GM12878 (cell line): ENCODE measurements around the gene LRRC75A. TPM values are rescaled to one million over a fixed set of nuclear protein-coding genes. Genes with fewer than 3 reads are reported as not detected.

ENCODE experiments used
- ATAC-seq: fragments of 200-7000 bp; cut with Tn5 transposase; 3 replicates; pipeline ENCODE4 v1.9.1; 2020; ENCODE audit warnings: mild to moderate bottlenecking, moderate library complexity
- BruUV-seq: library from RNA; stranded (reverse); fragments of 400-500 nt; replicated peaks from 2 replicates; lab custom pipeline; 2021; lab: Mats Ljungman, UMichigan
- CTCF ChIA-PET: fragments of 300-600 bp; sonication (Branson Sonifier 250); formaldehyde crosslinking; extraction: SDS; loops from one replicate; lab custom pipeline; 2021; ENCODE audit warnings: inconsistent platforms; lab: Yijun Ruan, JAX
- POLR2A ChIA-PET: fragments of 350-600 bp; formaldehyde crosslinking; extraction: SDS; loops from one replicate; lab custom pipeline; 2021; ENCODE audit warnings: inconsistent platforms; lab: Charles Lee
- RAD21 ChIA-PET: fragments of 300-600 bp; sonication (Branson Sonifier 250); formaldehyde crosslinking; loops from one replicate; lab custom pipeline; 2023; ENCODE audit warnings: antibody characterized with exemption; ENCODE audit not compliant: unreplicated experiment; lab: Charles Lee
- SMC1A ChIA-PET: fragments of 300-600 bp; sonication (Branson Sonifier 250); formaldehyde crosslinking; loops from one replicate; lab custom pipeline; 2023; ENCODE audit not compliant: unreplicated experiment, uncharacterized antibody; lab: Charles Lee
- DNase-seq: peaks from one replicate; pipeline ENCODE4 v3.0.0-alpha.2; 2011; ENCODE audit warnings: low read depth, low spot score
- FAIRE-seq: peaks from 3 replicates; lab custom pipeline; 2011; peaks lifted over from hg19 to GRCh38; lab: Jason Lieb, UNC
- H2AFZ ChIP-seq: 2 replicates; pipeline ENCODE4 v1.6.0; 2011; ENCODE audit warnings: low read depth, low read length, control low read depth; ENCODE audit not compliant: control insufficient read depth
- H3K27ac ChIP-seq: 2 replicates; pipeline ENCODE4 v1.5.1; 2011; ENCODE audit warnings: control low read depth; ENCODE audit not compliant: control insufficient read depth, insufficient read depth
- H3K27me3 ChIP-seq, 2 experiments: replicated peaks in 1 of 2; 2 replicates each; pipeline versions ENCODE4 v1.6.0 to v1.6.1; 2011; ENCODE audit warnings: low read length in 1 of 2; ENCODE audit not compliant: control insufficient read depth in 2 of 2, insufficient read depth in 2 of 2
- H3K36me3 ChIP-seq, 2 experiments: 2 replicates each; pipeline ENCODE4 v1.5.1; 2011; ENCODE audit warnings: low read length in 1 of 2; ENCODE audit not compliant: control insufficient read depth in 2 of 2, insufficient read depth in 2 of 2
- H3K4me1 ChIP-seq: 2 replicates; pipeline ENCODE4 v1.6.1; 2011; ENCODE audit warnings: mild to moderate bottlenecking, low read length, moderate library complexity, mixed read lengths; ENCODE audit not compliant: control insufficient read depth, insufficient read depth
- H3K4me2 ChIP-seq: 2 replicates; pipeline ENCODE4 v1.6.0; 2011; ENCODE audit warnings: control low read depth; ENCODE audit not compliant: control insufficient read depth, insufficient read depth
- H3K4me3 ChIP-seq: fragments of 200-600 bp; sonication (generic); 2 replicates; pipeline ENCODE4 v1.5.1; 2016
- H3K79me2 ChIP-seq: 2 replicates; pipeline ENCODE4 v1.6.0; 2011; ENCODE audit warnings: low read length; ENCODE audit not compliant: control insufficient read depth, insufficient read depth
- H3K9ac ChIP-seq: 2 replicates; pipeline ENCODE4 v1.8.0; 2011; ENCODE audit warnings: low read length, control low read depth, mixed read lengths; ENCODE audit not compliant: control insufficient read depth, insufficient read depth
- H3K9me3 ChIP-seq: replicated peaks from 3 replicates; pipeline ENCODE4 v1.5.1; 2011; ENCODE audit warnings: mild to moderate bottlenecking, low read length; ENCODE audit not compliant: control insufficient read depth, insufficient read depth
- H4K20me1 ChIP-seq: 2 replicates; pipeline ENCODE4 v1.6.0; 2011; ENCODE audit not compliant: control insufficient read depth, insufficient read depth
- ASH2L ChIP-seq: fragments of 300-600, 200-600 bp; sonication (generic); IDR thresholded peaks from 2 replicates; pipeline ENCODE4 v1.6.1; 2017; ENCODE audit warnings: low read depth, mild to moderate bottlenecking, borderline replicate concordance
- FOXK2 ChIP-seq: fragments of 450-650 bp; IDR thresholded peaks from 2 replicates; pipeline ENCODE4 v1.6.1; 2017; ENCODE audit warnings: mild to moderate bottlenecking, moderate library complexity
- IRF4 ChIP-seq: IDR thresholded peaks from 2 replicates; pipeline ENCODE4 v1.6.1; 2011; ENCODE audit warnings: low read depth, low read length
- KAT2A ChIP-seq: conservative IDR thresholded peaks from 2 replicates; pipeline ENCODE4 v1.6.1; 2011; ENCODE audit warnings: low read depth, low read length; ENCODE audit not compliant: control insufficient read depth
- NBN ChIP-seq: fragments of 450-650 bp; IDR thresholded peaks from 2 replicates; pipeline ENCODE4 v1.6.1; 2016
- whole genome bisulfite sequencing: methylation state at CpG from one replicate; pipeline ENCODE4 v1.1.6; 2016; ENCODE audit warnings: low lambda C conversion rate; ENCODE audit not compliant: insufficient replicate concordance, insufficient coverage; ENCODE audit errors: missing lambda C conversion rate; 5-methylcytosine and 5-hydroxymethylcytosine counted together
- in situ Hi-C: fragments of 300-500 bp; cut with MboI; formaldehyde crosslinking; loops from 9 replicates; pipeline ENCODE4 v1.14.3; 2018; ENCODE audit warnings: mixed read lengths
- intact Hi-C: fragments of 100-400 bp; cut with micrococcal nuclease; formaldehyde crosslinking; loops from one replicate; pipeline ENCODE4 v1.14.2; 2022; ENCODE audit not compliant: unreplicated experiment
- polyA plus RNA-seq, 11 experiments: library from polyadenylated mRNA; depleted of rRNA in 4 of 11; unstranded in 6 of 11; stranded (reverse) in 5 of 11; fragments of >200 nt; fragmentation: Nextera tagmentation in 4 of 11; fragmentation: Illumina TruSeq in 1 of 11; extraction: Ambion mirVana in 4 of 11; extraction: Trizol in 1 of 11; gene quantifications; 1 replicate in 1 of 11; 2 replicates in 10 of 11; pipeline versions ENCODE4 v1.2.1 to v1.2.3, GENCODE V29; 2011 to 2016; ENCODE audit warnings: inconsistent platforms in 2 of 11, missing spikeins in 2 of 11, low read depth in 1 of 11
- total RNA-seq, 4 experiments: library from RNA; depleted of rRNA in 3 of 4; stranded (reverse); fragments of >200 nt in 3 of 4; fragmentation: Illumina TruSeq in 1 of 4; extraction: Trizol in 1 of 4; gene quantifications; 2 replicates each; pipeline versions ENCODE4 v1.2.1 to v1.2.3, GENCODE V29; 2013 to 2021

The LRRC75A gene
- total and polyA plus RNA-seq, 10 of the 15 experiments (the other 5 are each of a cell fraction or from before 2014, with no cell fraction given) = 0.01 to 1.3 (median 0.09) TPM; not detected in 2

GRCh38 chr17:16488186-16488967 is 3.6 kb downstream of the LRRC75A start:
- DNase-seq (no peak), FAIRE-seq (no peak), ATAC-seq (no peak)
- Histone ChIP-seq H3K4me1 (no peaks in the 10 kb centered on the region), H3K9me3 (no peaks in the 10 kb centered on the region), H4K20me1 (no peaks in the 10 kb centered on the region), H3K27me3 (peaks cover 2 to 10% of the 10 kb centered on the region in 2 experiments; a peak in 3 of 4 replicates), H3K9ac (no peak overlapping the region), H3K79me2 (no peaks in the 10 kb centered on the region), H2AFZ (no peak overlapping the region), H3K36me3 (no peaks in the 10 kb centered on the region), H3K27ac (no peak overlapping the region), H3K4me3 (no peak overlapping the region), H3K4me2 (no peak overlapping the region)
- intact Hi-C loops (no loop called here), in situ Hi-C loops (no loop called here)
- TF ChIP-seq IRF4 (no peak), NBN (no peak), FOXK2 (no peak), KAT2A (no peak), ASH2L (no peak)
- WGBS = 25% methylated on average over 8 of the region's 8 CpGs
- ChIA-PET SMC1A (interaction anchor here (0.6 to 1.4 kb wide), 2 partner anchors 47 to 125 kb away, joined by 3 read pairs; no protein-coding TSS in a partner anchor), CTCF (interaction anchor here (1.1 kb wide), 1 partner anchor 35 kb away, joined by 3 read pairs; no protein-coding TSS in a partner anchor), RAD21 (interaction anchor here (0.5 kb wide), 1 partner anchor 120 kb away, joined by 3 read pairs; no protein-coding TSS in a partner anchor), POLR2A (no interaction called here)
- no TSS peak for BruUV-seq
